ENCODE results near the gene RIPK1. TPM values are rescaled to one million over a fixed set of nuclear protein-coding genes. Genes with fewer than 3 reads are reported as not detected.

RIPK1 gene
- total and polyA plus RNA-seq, 4 donors = 12.1 to 24.1 (median 19.7) TPM

- Histone ChIP-seq H3K4me1 (ENCODE audit: control insufficient read depth in 5 of 5, insufficient read depth in 5 of 5, low read length in 5 of 5) (peaks cover 0 to 8% (median 0%) of the 10 kb centered on the region in 5 donors), H3K9ac (ENCODE audit: insufficient read depth in 1 of 2, low read length in 2 of 2) (no peak overlapping the region), H3K27ac (ENCODE audit: low read depth in 1 of 2, low read length in 1 of 2) (no peak overlapping the region), H3K27me3 (ENCODE audit: control insufficient read depth in 3 of 3, insufficient read depth in 3 of 3, low read length in 2 of 3) (no peaks in the 10 kb centered on the region), H3K36me3 (ENCODE audit: control insufficient read depth in 4 of 4, insufficient read depth in 4 of 4, low read length in 4 of 4) (peaks cover 19 to 37% (median 24%) of the 10 kb centered on the region in 4 donors), H3K4me3 (no peak overlapping the region), H3K9me3 (ENCODE audit: control insufficient read depth in 4 of 4, insufficient read depth in 3 of 4, low read length in 3 of 4) (no peaks in the 10 kb centered on the region)
- no peak for TF ChIP-seq CTCF (IDR thresholded peaks at IDR 0.05; ENCODE audit: control extremely low read depth, extremely low read depth)
- DNase-seq (no peak), ATAC-seq (ENCODE audit: insufficient read depth, low FRiP score) (no peak)
- 62 to 94% methylated on average over 7 of the region's 7 CpGs for WGBS, 2 donors
Observed at GRCh38 chr6:3086282-3086946, 18.1 kb downstream of the RIPK1 start.

GRCh38 chr6:3088446-3088845 lies 20.2 kb downstream of the RIPK1 start:
- Histone ChIP-seq H3K4me1 (ENCODE audit: control insufficient read depth in 5 of 5, insufficient read depth in 5 of 5, low read length in 5 of 5) (peaks cover 0 to 8% (median 0%) of the 10 kb centered on the region in 5 donors), H3K27me3 (ENCODE audit: control insufficient read depth in 3 of 3, insufficient read depth in 3 of 3, low read length in 2 of 3) (no peaks in the 10 kb centered on the region), H3K27ac (ENCODE audit: low read depth in 1 of 2, low read length in 1 of 2) (peak overlapping the region in 1 of 2 donors; percentile 9), H3K4me3 (no peak overlapping the region), H3K9ac (ENCODE audit: insufficient read depth in 1 of 2, low read length in 2 of 2) (no peak overlapping the region), H3K36me3 (ENCODE audit: control insufficient read depth in 4 of 4, insufficient read depth in 4 of 4, low read length in 4 of 4) (peaks cover 13 to 27% (median 17%) of the 10 kb centered on the region in 4 donors), H3K9me3 (ENCODE audit: control insufficient read depth in 4 of 4, insufficient read depth in 3 of 4, low read length in 3 of 4) (no peaks in the 10 kb centered on the region)
- ATAC-seq (ENCODE audit: insufficient read depth, low FRiP score) (no peak), DNase-seq (no peak)
- TF ChIP-seq CTCF (IDR thresholded peaks at IDR 0.05; ENCODE audit: control extremely low read depth, extremely low read depth) = no peak
- 89 to 94% methylated on average over 4 of the region's 4 CpGs for WGBS, 2 donors

GRCh38 chr6:3088968-3089367 lies 20.7 kb downstream of the RIPK1 start:
- peaks cover 0 to 8% (median 0%) of the 10 kb centered on the region in 5 donors for H3K4me1 ChIP-seq (ENCODE audit: control insufficient read depth in 5 of 5, insufficient read depth in 5 of 5, low read length in 5 of 5)
- no peaks in the 10 kb centered on the region for H3K27me3 ChIP-seq (ENCODE audit: control insufficient read depth in 3 of 3, insufficient read depth in 3 of 3, low read length in 2 of 3)
- no peak overlapping the region for H3K4me3 ChIP-seq
- H3K9me3 ChIP-seq (ENCODE audit: control insufficient read depth in 4 of 4, insufficient read depth in 3 of 4, low read length in 3 of 4) = no peaks in the 10 kb centered on the region
- WGBS, 2 donors = 56 to 61% methylated on average over 4 of the region's 4 CpGs
- peak overlapping the region in 1 of 2 donors; percentile 9 for H3K27ac ChIP-seq (ENCODE audit: low read depth in 1 of 2, low read length in 1 of 2)
- ATAC-seq (ENCODE audit: insufficient read depth, low FRiP score) (no peak), DNase-seq (peak in 1 of 3 donors; percentile 43)
- peaks cover 9 to 26% (median 14%) of the 10 kb centered on the region in 4 donors for H3K36me3 ChIP-seq (ENCODE audit: control insufficient read depth in 4 of 4, insufficient read depth in 4 of 4, low read length in 4 of 4)
- H3K9ac ChIP-seq (ENCODE audit: insufficient read depth in 1 of 2, low read length in 2 of 2) = no peak overlapping the region
- no peak for TF ChIP-seq CTCF (IDR thresholded peaks at IDR 0.05; ENCODE audit: control extremely low read depth, extremely low read depth)

Data from lung (tissue), 12 donors.